A673 (cell line): ENCODE measurements around the gene ARHGAP26. TPM values are rescaled to one million over a fixed set of nuclear protein-coding genes. Genes with fewer than 3 reads are reported as not detected.

Experiments used
- BruUV-seq: library from RNA; stranded (reverse); fragments of 400-500 nt; replicated peaks from 2 replicates; lab custom pipeline; 2021; lab: Mats Ljungman, UMichigan
- CTCF ChIA-PET: fragments of 300-600 bp; sonication (Branson Sonifier 250); formaldehyde crosslinking; loops from one replicate; lab custom pipeline; 2022; ENCODE audit warnings: antibody characterized with exemption; lab: Charles Lee
- POLR2A ChIA-PET: fragments of 300-600 bp; sonication (Branson Sonifier 250); formaldehyde crosslinking; loops from one replicate; lab custom pipeline; 2022; ENCODE audit warnings: antibody characterized with exemption; ENCODE audit not compliant: low non-redundant PET; lab: Charles Lee
- DNase-seq: peaks from one replicate; pipeline ENCODE4 v3.0.0-alpha.2; 2015; ENCODE audit warnings: low spot score
- H3K27ac ChIP-seq: fragments of 200-600 bp; sonication (generic); 2 replicates; pipeline ENCODE4 v1.5.1; 2016; ENCODE audit warnings: mixed run types, low read depth, mild to moderate bottlenecking, mixed read lengths, antibody characterized with exemption, low read length; ENCODE audit not compliant: poor library complexity, severe bottlenecking
- H3K27me3 ChIP-seq: fragments of 200-600 bp; sonication (generic); replicated peaks from 2 replicates; pipeline ENCODE4 v1.6.1; 2017; ENCODE audit warnings: mixed run types, low read depth, mild to moderate bottlenecking, mixed read lengths, antibody characterized with exemption, low read length; ENCODE audit not compliant: insufficient read depth, poor library complexity
- H3K36me3 ChIP-seq: fragments of 200-600 bp; sonication (generic); 2 replicates; pipeline ENCODE4 v1.6.1; 2016; ENCODE audit warnings: mixed run types, mild to moderate bottlenecking, mixed read lengths, antibody characterized with exemption, low read length; ENCODE audit not compliant: insufficient read depth, poor library complexity, severe bottlenecking
- H3K4me1 ChIP-seq: fragments of 200-600 bp; sonication (generic); 2 replicates; pipeline ENCODE4 v1.6.1; 2017; ENCODE audit warnings: mixed run types, mild to moderate bottlenecking, mixed read lengths, antibody characterized with exemption, low read length; ENCODE audit not compliant: insufficient read depth, poor library complexity, severe bottlenecking
- H3K4me3 ChIP-seq: fragments of 200-600 bp; sonication (generic); 2 replicates; pipeline ENCODE4 v1.5.1; 2016; ENCODE audit warnings: low read depth, mixed run types, mild to moderate bottlenecking, mixed read lengths, low read length; ENCODE audit not compliant: poor library complexity, severe bottlenecking
- H3K9me3 ChIP-seq: fragments of 200-600 bp; sonication (generic); 2 replicates; pipeline ENCODE4 v1.6.1; 2016; ENCODE audit warnings: mixed run types, low read depth, mild to moderate bottlenecking, mixed read lengths, antibody characterized with exemption, low read length; ENCODE audit not compliant: poor library complexity, severe bottlenecking
- EZH2 ChIP-seq: fragments of 200-600 bp; sonication (generic); IDR thresholded peaks from 2 replicates; pipeline ENCODE4 v1.6.1; 2017; ENCODE audit warnings: borderline replicate concordance, low read depth, mild to moderate bottlenecking, mixed read lengths, antibody characterized with exemption, low read length; ENCODE audit not compliant: poor library complexity, severe bottlenecking
- intact Hi-C: fragments of 100-400 bp; cut with micrococcal nuclease; formaldehyde crosslinking; loops from one replicate; pipeline ENCODE4 v1.10.0; 2022; ENCODE audit not compliant: unreplicated experiment
- total RNA-seq: library from RNA; stranded (reverse); gene quantifications from 2 replicates; pipeline ENCODE4 v1.2.3, GENCODE V29; 2021
- TF ChIP-seq, protein P1 (sequence below): fragments of 300-800, 200-600 bp; sonication (generic); conservative IDR thresholded peaks from 2 replicates; pipeline ENCODE4 v1.5.1; 2017; ENCODE audit warnings: low read depth, mild to moderate bottlenecking, antibody characterized with exemption, low read length, moderate library complexity, mixed read lengths

The ARHGAP26 gene
- total RNA-seq, 1 experiment from 2014 or later: 25.5 TPM

DNA sequence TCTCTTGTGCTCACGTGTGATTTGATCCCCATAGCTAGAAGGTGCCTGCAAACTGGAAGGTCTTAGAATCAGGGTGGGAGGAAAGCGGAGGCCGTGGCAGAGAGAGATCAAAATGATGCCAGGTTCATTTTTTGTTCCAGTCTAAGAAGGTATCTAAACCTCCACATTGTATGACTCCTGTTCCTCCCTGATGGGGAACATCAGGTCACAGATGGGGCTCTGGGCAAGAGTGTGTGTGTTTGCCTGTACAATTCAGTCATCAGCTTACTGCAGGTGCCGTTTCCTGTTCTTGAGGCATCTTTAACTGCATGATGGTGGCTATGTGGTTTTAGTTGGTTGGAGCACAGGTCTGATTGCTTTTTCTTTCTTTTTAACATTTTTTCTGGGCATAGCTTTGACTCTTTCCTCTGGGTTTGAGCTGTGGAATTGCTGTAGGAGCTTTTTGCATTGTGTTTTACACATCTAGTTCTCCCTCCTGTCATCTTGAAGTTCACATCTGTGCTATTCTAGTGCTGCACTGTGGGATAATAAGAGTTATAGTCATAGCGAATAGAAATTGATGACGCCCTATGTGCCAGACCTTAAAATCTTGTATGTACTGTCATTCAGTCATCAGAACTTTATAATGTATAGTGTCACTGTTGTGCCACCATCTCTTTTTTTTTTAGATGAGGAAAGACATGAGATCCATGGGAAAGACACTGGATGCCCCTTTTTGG is 30.8 kb downstream of the ARHGAP26 start:
- POLR2A ChIA-PET: no interaction called here
- DNase-seq: no peak
- CTCF ChIA-PET: no interaction called here
- Histone ChIP-seq H3K4me3 (no peak overlapping the region), H3K4me1 (no peaks in the 10 kb centered on the region), H3K27ac (no peak overlapping the region), H3K9me3 (no peaks in the 10 kb centered on the region), H3K36me3 (no peaks in the 10 kb centered on the region), H3K27me3 (no peaks in the 10 kb centered on the region)
- TF ChIP-seq, protein P1, sequence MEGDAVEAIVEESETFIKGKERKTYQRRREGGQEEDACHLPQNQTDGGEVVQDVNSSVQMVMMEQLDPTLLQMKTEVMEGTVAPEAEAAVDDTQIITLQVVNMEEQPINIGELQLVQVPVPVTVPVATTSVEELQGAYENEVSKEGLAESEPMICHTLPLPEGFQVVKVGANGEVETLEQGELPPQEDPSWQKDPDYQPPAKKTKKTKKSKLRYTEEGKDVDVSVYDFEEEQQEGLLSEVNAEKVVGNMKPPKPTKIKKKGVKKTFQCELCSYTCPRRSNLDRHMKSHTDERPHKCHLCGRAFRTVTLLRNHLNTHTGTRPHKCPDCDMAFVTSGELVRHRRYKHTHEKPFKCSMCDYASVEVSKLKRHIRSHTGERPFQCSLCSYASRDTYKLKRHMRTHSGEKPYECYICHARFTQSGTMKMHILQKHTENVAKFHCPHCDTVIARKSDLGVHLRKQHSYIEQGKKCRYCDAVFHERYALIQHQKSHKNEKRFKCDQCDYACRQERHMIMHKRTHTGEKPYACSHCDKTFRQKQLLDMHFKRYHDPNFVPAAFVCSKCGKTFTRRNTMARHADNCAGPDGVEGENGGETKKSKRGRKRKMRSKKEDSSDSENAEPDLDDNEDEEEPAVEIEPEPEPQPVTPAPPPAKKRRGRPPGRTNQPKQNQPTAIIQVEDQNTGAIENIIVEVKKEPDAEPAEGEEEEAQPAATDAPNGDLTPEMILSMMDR: no peak
- TF ChIP-seq EZH2: no peak
- no TSS peak for BruUV-seq
- intact Hi-C loops: no loop called here

DNA sequence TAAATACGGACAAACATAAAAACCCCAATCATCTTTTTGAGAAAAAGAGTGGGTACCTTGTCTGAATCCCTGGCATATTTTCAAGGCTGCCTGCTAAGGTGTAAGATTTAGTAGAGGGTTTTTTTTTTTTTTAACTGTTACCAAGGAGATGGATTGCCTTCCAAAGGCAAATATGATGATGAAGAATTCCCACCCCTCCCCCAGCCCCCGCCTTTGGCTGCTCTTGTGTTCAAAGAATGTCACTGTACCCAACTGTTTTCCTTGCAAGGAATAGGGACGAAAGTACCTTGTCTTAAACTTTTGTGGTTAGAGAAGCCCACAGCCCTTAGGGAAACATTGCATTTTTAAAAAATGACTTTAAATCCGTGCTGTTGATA is 31.3 kb downstream of the ARHGAP26 start:
- CTCF ChIA-PET: no interaction called here
- H3K27me3 ChIP-seq: no peaks in the 10 kb centered on the region
- POLR2A ChIA-PET: no interaction called here
- H3K9me3 ChIP-seq: no peaks in the 10 kb centered on the region
- no peaks in the 10 kb centered on the region for H3K4me1 ChIP-seq
- no peak overlapping the region for H3K4me3 ChIP-seq
- intact Hi-C loops: no loop called here
- no peaks in the 10 kb centered on the region for H3K36me3 ChIP-seq
- H3K27ac ChIP-seq: no peak overlapping the region
- DNase-seq: no peak
- no TSS peak for BruUV-seq
- TF ChIP-seq, protein P1: no peak
- TF ChIP-seq EZH2: no peak

DNA sequence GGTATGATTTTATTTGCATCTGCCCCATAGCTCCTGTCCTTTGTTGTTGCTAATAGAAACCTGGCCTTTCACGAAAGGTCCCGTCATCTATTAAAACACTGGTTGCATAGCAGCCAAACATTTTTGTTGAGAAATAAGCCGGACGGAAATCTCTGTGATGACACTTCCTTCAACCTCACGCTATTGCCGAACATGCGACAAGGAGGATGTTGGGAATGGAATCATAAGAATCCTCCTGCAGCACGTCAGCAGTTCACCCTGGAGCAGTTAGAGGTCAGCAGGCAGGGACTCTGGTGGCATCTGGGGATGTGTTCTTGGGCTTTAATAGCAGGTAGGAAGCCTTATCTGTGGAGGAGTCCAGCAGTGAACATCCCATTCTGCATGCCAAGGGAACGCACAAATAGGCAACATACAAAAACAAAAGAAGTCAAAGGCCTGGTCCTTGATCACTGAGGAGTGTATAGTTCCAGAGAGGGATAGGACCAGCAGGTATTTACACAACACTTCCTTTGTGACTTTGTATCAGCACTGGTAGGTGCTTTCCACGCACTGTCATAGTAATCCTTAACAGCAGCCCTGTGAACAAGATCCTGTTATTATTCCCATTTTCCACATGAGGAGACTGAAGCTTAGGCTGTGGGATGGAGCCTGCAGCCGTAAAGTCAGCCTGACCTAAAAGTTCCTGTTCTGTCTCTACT is 33.4 kb downstream of the ARHGAP26 start:
- no peaks in the 10 kb centered on the region for H3K9me3 ChIP-seq
- BruUV-seq: no TSS peak
- DNase-seq: no peak
- H3K27ac ChIP-seq: no peak overlapping the region
- no peaks in the 10 kb centered on the region for H3K27me3 ChIP-seq
- ChIA-PET CTCF (no interaction called here), POLR2A (no interaction called here)
- no peak overlapping the region for H3K4me3 ChIP-seq
- TF ChIP-seq EZH2: no peak
- TF ChIP-seq, protein P1: no peak
- H3K36me3 ChIP-seq: no peaks in the 10 kb centered on the region
- H3K4me1 ChIP-seq: peaks cover 14% of the 10 kb centered on the region
- intact Hi-C loops: no loop called here
